Amniotic epithelial cell (primary cell): ENCODE data around the gene MAGI2.

Source experiments
- DNase-seq: peaks from one replicate; pipeline ENCODE4 v3.0.0-alpha.2; 2010; ENCODE audit warnings: low read depth

The MAGI2 gene

DNA sequence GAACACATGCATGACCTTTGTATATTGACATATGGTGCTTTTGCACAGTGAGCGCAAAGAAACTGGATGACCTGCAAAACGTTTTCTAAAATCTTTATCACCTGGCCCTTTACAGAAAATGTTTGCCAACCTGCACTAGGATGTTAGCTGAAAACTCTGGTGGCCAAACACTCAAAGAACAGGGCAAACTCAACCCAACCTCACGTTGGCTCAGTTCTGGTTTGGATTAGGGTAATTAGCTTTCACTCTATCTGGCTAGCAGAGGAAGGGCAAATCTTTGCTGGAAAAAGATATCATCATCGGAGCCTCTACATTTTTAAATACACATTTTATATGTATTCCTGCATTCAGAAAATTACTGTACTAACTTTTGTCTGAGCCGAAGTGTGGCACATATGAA, 966.0 kb downstream of the MAGI2 start:
- DNase-seq: no peak

DNA sequence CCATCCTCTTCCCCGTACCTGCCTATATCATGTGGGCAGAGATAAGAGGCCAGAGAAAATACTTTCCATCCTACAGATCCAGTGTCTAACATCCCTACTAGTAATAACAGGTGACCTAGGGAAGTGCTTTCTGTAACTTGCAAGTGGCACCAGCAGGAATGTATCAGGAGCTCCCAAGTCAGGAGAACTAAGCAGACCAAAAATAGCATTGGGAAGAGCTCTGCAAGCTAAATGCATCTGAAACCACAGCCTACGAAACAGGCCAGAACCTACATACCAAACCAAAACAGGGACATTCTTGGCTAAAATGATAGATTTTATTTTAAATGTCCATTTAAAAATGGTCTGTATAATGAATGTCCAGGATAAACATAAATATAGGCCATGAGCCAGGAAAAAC, 974.1 kb downstream of the MAGI2 start:
- no peak for DNase-seq

DNA sequence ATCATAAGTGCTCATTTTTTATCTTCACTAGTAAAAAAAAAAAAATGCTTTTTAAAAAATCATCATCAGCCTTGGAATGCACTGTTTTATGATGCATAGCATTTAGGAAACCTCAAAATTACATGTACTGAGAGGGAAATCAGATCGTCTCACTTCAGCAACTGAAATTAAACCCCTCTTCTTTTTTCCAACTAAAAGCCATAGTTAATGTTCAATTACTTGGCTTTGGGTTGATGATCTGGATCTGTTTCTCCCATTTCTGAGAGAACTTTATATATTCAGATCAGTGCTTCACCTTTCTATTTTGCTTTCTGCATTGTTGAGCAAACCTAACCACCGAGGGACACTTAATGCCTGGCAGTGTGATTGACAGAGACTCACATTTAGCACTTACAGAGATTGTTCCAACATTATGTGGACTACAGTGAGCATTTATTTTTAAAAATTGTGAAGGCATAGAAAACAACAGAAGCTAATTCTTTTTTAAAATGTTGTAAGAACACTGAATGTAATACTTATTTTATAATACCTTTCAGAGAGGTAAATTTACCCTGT, 976.5 kb downstream of the MAGI2 start:
- DNase-seq: no peak

DNA sequence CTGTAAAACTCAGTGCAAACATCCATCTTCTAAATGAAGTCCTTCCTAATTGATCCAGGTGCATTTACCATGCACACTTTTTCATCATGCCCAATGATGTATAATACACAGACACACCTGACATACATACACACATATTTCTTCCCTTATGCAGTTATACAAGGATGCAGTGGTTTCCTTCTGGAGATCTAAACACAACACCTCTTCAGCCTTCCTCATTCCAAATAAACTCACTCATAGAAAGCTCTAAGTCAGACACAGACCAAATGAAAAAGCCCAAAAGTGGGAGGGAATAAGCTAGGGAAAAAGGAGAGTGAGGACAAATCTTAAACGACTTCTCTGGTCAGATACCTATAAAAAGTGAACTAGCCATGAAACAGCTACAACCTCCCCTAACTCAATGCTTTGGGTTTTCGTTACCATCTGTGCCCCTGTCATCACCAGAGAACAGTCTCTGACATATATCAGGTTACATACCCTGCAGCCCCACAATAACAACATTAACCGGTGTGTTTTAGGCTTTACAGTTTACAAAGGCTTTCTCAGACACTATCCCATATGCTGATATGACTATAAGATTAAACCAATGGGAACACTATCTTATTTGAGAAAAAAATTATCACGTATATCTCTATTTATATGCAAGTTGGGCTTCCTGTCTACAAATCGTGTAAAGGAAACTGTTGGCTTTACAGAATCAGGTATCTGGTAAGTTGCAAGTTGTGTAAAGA, 979.7 kb downstream of the MAGI2 start:
- DNase-seq: no peak

DNA sequence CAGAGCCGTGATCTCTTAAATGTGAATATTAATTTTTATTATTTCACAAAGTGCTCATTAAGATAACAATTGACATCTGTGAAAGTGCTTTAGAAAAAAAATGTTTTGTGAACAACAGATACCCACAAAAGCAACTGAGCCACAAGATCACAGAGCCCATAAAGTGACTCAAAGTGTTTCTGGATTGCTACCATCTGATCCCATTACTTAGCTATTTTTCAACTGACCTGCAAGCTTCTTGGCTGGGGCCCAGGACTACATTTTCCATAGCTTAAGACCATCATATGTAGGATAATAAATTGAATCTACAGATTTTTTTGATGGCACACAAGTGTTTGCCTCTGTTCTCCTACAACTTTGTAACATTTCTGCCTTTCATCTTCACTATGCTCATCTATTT, 980.4 kb downstream of the MAGI2 start:
- DNase-seq: no peak

DNA sequence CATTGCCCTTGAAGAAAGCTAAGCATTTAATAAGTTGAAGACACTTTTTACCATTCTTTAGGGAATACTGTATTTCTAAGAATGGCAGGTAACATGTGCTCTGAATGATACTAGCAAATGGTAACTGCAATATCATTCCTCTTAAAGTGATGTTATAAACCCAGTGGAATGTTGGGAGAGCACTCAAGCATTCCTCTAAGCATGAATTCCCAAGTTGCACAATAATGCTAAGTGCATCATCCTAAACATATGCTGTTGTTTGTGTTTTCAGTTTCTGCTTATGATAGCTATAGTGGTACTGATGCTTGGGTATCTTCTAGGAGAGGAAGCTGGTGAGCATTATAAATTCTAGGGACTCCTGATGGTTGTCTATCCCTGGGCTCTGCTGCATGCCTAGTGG, 980.9 kb downstream of the MAGI2 start:
- DNase-seq: peak; percentile 82

DNA sequence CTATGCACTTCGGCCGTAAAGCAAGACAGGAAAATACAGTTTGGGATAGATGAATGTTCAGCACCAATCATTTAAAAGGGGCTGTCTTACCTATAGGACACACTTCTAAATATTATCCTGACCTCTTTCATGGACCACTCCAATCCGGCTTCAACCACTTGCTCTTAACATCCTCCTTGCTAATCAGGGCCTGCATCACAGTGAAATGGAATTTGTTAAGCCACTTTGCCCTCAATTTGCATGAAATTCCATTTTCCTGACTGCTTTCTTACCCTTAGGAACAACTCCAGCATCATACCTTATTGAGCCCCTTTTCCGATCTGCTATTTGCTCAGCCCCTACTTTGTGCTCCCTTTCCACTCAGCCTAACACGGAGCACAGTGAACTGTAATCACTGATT, 987.6 kb downstream of the MAGI2 start:
- no peak for DNase-seq

DNA sequence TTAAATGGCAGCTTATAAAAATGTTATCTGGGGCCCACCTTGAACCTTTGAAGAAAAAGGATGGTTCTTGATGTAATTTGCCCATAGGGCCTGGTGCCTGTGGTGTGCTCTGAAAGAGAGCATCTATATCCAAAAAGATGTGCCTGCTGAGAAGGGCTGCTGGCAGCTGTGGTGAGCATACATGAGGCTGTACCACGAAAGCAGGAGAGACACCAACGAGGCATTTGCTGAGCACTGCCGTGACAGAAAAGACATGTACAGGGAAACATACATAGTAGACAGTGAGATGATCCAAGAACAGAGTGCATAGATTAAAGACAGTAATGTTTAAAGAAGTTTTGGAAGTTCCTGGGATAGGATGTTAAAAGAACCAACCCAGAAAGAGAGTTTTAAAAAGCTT, 990.4 kb downstream of the MAGI2 start:
- DNase-seq: no peak

DNA sequence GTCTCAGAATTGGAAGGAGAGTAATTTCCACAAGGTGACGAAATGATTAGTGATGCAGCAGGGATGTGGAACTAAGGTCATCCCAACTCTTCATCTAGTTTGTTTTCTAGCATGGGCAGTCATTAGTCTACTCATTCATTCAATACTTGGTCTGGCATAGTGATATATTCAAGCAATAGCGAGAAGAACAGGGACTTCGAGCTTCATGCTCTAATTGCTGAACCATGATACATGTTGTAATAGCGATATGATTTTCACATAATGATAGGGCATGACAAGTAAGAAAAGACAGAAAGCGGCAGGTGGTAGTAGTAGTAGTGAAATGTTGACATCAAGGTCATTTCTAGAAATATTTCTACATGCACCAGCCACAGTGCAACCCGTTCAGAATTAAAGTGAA, 1002.8 kb downstream of the MAGI2 start:
- DNase-seq: no peak

DNA sequence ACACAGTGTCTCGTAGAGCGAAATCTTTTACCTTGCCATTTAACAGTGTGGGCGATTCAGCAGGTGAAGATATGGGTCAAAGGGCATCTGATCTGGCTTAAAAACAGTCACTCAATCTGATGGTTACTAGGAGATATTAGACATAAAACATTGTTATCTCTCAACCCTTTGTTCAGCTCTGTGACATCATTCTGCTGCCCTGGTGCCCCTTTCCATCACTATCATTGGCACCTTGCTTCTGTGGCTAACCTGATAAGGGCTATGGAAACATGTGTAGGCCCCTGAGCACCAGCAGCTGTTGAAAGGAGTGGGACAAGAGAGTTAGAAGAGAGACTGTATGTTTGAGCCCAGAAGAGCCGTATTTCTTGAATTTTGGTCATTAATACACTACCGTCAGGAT, 1004.6 kb downstream of the MAGI2 start:
- DNase-seq: no peak

DNA sequence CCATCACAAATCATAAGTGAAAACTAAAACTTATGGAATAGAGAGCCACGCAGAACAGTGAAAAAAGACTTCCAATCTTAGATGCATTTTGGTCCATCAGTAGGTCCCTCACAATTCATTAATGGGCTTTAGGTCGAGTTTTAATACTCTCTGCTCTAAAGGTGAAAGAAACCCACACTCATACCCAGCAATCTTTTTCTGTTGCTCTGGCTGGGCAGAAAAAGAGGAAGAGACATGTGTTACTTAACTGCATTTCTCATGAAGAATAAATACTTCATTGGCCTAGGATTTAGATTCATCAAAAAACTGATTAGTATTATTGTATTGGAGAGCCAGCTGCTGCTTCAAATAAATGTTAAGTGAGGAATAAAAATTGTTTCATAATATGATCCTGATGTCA, 1009.2 kb downstream of the MAGI2 start:
- DNase-seq: no peak

DNA sequence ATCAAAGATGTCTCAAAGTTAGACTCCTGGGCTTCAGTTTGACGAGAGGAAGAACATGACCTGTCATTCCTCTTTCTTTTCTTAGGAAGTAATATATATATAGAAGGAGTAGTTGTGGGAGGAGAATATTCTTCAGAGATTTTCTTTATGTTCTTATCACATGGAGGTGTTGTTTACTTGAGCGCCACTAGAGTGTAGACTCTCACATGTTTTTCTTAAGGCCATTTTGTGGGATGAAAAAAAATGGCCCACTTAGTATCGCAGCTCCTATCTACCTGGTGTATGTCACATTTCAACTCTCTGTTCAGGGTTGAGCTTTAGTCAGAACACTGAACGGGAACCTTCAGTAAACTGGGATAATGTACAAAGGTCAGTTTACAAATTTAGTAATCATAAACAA, 1009.7 kb downstream of the MAGI2 start:
- DNase-seq: no peak

DNA sequence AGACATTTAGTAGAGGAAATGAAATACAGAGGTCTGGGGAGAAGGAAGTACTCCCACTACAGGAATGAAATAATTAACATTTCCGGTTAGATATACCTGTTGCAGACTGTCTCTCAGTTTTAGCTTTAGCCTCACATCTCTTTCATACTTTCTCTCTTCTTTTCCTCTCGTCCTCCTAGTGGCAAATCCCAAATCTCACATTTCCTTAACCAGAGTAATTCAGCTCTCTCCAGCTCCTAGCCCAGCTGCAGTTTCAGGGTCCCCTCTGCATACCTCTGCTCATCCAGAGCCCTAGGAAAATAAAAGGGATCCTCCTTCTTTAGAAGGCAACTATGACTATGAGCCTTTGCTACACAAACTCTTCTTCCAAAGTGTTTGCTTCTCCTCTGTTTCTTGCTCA, 1011.7 kb downstream of the MAGI2 start:
- DNase-seq: no peak

DNA sequence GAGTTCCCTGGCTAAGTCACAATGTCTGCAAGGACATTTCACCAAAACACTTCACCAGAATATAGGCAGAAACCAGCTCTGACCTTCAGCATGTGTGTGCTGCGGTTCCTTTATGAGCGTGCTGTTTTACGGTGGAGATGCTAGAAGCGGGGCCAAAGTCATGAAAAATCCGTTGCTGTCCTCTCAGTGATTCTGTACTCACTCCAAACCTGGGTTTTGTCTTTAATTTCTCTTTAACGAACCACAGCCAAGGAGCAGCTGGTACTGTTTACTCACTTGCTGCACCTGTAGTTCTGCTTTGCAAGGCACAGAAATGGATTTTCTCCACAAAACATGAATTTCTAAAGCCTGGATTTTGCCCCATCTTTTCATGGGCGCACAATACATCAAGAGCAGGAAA, 1015.0 kb downstream of the MAGI2 start:
- no peak for DNase-seq

DNA sequence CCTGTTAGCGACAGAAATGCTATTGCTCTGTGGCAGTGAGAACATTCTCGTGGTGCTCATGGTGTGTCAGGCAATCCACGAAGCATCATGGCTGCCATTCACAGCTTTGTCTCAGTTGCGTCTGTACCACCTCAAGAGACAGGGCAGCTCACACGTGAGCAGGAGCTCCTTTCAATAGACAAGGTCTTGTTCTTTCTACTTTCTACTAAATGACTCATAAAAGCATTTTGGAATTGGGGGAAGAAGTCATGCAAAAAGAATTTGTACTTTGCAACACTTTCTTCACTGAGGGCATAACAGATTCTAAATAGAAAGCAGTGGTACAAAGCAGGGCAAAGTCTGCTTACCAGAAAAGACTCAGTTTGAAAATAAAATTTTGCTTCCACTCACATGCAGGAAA, 1016.3 kb downstream of the MAGI2 start:
- peak; percentile 28 for DNase-seq

DNA sequence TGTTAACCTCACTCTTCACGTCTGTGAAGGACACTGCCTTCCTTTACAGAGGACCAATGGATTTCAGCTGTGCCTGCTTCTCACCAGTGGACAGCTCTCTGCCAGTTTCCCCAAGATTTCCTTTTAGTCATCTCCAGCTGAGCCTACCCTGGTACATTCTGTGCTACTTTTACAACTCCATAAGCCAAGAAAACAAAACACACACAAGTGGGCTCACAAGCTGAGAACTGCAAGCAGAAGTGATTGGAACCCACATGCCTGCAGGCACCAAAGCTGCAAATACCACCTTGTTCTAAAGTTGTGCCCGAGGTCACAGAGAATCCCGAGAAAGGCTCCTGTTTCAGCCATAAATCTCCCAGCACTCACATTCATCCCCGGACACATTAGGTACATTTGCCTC, 1018.1 kb downstream of the MAGI2 start:
- DNase-seq: peak; percentile 10

DNA sequence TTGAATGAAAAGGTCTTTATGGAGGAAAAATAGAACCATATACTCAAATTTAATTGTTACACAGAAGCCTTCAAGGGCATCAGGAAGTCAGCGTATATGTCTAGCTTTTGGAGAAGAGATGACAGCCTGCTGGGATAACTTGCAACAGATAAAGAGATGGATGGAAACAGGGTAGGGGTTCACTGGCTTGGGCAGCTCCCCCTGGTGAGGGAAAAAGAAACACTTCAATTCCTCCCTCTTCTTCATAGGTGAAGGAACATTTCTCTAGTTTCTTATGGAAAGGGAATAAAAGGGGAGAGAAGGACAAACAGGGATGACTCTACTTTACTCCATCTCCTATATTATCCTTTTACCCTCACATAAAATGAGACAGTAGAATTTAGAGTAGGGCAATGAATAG, 1019.2 kb downstream of the MAGI2 start:
- DNase-seq: no peak

DNA sequence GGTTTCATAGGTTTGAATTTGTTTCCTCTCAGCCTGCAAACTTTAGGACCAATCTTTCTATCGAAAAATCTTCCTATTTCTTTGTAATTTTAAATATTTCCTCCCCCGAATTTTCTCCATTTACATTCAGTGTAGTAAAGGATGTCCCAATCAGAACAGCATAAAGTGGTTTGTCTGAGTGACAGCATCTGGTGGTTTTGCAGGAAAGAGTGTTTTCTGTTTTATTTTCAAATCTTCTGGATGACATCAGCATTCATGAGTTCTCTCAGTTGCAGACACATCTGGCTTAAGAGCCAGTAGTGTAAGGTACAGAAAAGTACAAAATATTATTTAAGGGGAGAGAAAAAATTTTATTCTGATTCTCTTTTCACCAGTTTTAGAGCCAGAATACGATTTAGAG, 1020.0 kb downstream of the MAGI2 start:
- DNase-seq: no peak

DNA sequence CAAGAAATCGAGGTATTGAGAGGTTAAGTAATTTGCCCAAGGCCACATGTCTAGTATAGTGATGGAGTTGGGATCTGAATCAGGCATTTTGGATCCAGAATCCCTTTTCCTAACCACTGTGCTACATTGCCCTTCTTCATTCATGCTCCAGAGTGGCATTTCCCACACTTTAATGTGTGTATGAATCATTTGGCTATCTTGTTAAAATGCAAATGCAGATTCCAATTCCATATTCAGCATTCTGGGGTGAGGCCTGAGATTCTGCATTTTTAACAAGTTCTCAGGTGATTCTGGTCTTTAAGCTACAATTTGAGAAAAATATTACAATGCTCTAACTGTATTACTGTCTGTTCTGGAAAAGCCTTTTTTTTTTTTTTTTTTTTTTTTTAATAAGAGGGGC, 1023.6 kb downstream of the MAGI2 start:
- no peak for DNase-seq

DNA sequence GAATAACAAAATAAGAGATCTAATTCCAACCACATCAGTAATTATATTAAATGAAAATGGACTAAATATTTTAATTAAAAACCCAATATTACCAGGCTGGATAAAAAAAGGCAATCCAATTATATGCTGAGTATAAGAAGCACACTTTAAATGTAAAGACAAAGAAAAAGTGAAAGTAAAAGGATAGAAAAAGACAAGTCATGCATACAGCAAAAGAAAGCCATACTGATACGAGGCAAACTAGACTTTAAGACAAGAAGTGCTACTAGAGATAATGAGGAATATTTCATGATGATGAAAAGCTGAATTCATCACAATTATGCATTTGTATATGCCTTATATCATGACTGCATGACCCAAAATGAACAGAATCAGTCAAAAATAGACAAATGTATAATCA, 1026.3 kb downstream of the MAGI2 start:
- DNase-seq: no peak

DNA sequence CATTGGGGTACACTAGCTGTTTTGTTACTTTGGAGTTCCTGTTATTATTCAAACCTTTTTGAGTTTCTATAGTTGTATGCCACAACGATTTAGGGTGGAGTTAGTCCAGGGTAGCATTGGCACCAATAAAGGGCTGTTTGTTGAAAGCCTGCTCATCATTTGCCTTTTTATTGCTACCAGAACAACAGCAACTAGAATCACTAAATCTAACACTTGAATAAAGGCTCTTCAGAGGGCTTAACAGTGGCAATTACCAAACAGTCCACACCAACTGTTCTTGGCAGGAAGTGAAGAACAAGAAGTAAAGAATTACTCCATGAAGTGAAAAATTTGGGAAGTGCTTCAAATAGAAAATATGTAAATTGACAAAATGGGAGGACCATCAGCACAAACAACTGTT, 1033.5 kb downstream of the MAGI2 start:
- no peak for DNase-seq

DNA sequence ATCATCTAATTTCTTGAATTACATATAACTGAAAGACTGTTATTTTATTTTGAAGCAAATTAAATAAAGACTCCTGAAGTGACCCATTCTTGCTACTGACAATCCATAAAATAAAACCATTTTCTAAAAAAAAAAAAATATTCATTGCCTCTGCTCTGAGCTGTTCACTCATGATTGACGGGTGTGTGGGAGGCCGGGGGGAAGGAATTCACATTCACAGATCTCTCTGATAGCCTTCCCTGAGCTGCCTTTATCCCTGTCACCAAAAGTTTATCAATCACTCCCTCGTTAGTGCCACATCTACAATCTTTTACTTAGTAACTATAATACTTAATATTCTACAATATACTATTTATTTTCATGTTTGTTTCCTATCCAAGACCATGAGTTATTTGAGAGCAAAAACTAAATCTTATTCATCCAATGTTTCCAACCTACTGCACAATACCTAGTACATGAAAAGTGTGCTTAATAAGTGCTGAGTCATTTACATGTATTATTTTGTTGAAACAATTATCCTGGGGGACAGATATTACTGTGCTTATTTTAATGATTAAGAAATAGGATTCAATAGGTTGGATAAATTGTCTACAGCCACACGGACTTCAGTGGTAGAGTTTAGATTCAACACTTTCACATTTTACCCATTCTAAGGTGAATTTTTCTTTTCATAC, 1036.2 kb downstream of the MAGI2 start:
- DNase-seq: no peak

DNA sequence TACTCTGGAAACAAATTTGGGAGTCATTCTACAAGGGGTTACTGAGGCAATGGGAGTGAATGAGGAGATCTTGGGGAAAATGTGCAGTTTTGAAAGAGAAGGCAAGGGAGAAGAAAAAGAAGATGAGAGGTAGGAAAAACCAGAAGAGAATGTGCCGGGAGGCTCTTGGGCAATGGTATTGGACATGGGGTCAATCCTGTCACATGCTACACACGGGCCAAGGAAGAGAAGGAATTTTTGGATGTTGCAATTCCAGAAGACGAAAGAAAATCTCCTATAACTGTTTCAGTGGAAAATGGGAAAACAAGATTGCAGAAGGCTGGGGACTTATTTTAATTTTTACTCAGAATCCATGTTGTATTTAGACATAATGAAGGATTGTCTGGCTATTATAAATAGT, 1039.9 kb downstream of the MAGI2 start:
- no peak for DNase-seq
